Thyroid gland (tissue), 4 donors: ENCODE data around the gene SLCO3A1.

Experiments used
- POLR2A ChIP-seq, 2 donors: fragments of 450-650 bp; IDR thresholded peaks; one replicate each; pipeline ENCODE4 v1.6.1; 2017; ENCODE audit warnings: antibody characterized with exemption in 2 of 2, mild to moderate bottlenecking in 2 of 2, moderate library complexity in 1 of 2
- TF ChIP-seq, protein P1 (sequence below), 6 experiments: fragments of 200-600 bp in 3 of 6; fragments of 450-650 bp in 3 of 6; sonication (generic) in 3 of 6; IDR thresholded peaks; one replicate each; pipeline ENCODE4 v1.5.1; 2016 to 2019; ENCODE audit warnings: antibody characterized with exemption in 6 of 6, mild to moderate bottlenecking in 2 of 6, inconsistent platforms in 1 of 6, moderate library complexity in 1 of 6

DNA sequence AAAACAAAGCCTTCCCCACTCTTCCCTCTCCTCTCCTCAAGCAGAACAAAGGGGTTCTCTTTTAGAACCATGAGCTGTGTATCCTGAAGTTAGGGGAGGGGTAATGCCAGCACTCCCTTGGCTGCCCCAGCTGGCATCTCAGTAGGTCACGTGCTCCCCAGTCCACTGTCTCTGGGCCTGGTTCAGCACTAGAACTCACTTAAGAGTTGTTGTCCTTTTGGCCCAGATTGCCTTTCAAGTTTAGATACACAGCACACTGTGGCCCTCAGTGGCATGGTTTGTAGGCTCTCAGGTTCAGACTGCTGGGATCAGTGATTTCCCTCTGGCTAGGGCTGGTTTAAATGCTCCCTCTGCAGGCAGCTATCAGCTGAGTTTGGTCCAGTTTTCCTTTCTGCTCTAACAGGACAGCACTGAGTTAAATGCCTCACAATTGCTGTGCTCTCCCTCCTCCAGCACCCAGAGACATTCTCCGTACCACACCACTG lies 351.8 kb downstream of the SLCO3A1 start:
- TF ChIP-seq, protein P1, sequence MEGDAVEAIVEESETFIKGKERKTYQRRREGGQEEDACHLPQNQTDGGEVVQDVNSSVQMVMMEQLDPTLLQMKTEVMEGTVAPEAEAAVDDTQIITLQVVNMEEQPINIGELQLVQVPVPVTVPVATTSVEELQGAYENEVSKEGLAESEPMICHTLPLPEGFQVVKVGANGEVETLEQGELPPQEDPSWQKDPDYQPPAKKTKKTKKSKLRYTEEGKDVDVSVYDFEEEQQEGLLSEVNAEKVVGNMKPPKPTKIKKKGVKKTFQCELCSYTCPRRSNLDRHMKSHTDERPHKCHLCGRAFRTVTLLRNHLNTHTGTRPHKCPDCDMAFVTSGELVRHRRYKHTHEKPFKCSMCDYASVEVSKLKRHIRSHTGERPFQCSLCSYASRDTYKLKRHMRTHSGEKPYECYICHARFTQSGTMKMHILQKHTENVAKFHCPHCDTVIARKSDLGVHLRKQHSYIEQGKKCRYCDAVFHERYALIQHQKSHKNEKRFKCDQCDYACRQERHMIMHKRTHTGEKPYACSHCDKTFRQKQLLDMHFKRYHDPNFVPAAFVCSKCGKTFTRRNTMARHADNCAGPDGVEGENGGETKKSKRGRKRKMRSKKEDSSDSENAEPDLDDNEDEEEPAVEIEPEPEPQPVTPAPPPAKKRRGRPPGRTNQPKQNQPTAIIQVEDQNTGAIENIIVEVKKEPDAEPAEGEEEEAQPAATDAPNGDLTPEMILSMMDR (IDR thresholded peaks at IDR 0.05), result no peak
- no peak for TF ChIP-seq POLR2A (IDR thresholded peaks at IDR 0.05)
